ENCODE data around the gene RAC3.

- TF ChIP-seq POLR2A (IDR thresholded peaks at IDR 0.05) (no peak), CTCF (IDR thresholded peaks at IDR 0.05 in 4 of 5, conservative IDR thresholded peaks at IDR 0.05 in 1 of 5) (no peak)
Observed at GRCh38 chr17:82029990-82030469, 1.4 kb upstream of the RAC3 start.

Measured in gastrocnemius medialis (tissue), 4 donors.